ENCODE results near the gene POLA2. TPM values are rescaled to one million over a fixed set of nuclear protein-coding genes. Genes with fewer than 3 reads are reported as not detected.

Gene POLA2
- total and polyA plus RNA-seq, 2 donors (not counting 3 experiments of a cell fraction or from before 2014, with no cell fraction given), result 24.0 to 30.0 TPM

GRCh38 chr11:65323813-65324212 lies 62.1 kb downstream of the POLA2 start:
- Histone ChIP-seq H3K79me2 (ENCODE audit: control insufficient read depth, insufficient read depth, low read length) (peaks cover 41% of the 10 kb centered on the region), H4K20me1 (replicated peaks; ENCODE audit: control insufficient read depth, extremely low read depth, insufficient read depth, low read length) (no peaks in the 10 kb centered on the region), H3K9me1 (replicated peaks; ENCODE audit: control insufficient read depth, extremely low read depth, insufficient read depth, low read length) (no peaks in the 10 kb centered on the region), H3K4me2 (ENCODE audit: insufficient read depth, low read length) (no peak overlapping the region), H3K4me3 (replicated peaks in 1 of 3; ENCODE audit: insufficient read depth in 1 of 3, low read depth in 1 of 3, low read length in 3 of 3) (no peak overlapping the region), H3K9me3 (replicated peaks; ENCODE audit: control insufficient read depth, insufficient read depth, low read length) (no peaks in the 10 kb centered on the region), H3K36me3 (ENCODE audit: control insufficient read depth in 2 of 2, extremely low read depth in 1 of 2, insufficient read depth in 2 of 2, low read length in 2 of 2) (peaks cover 22 to 26% of the 10 kb centered on the region in 2 experiments), H2AFZ (ENCODE audit: low read depth, low read length) (no peak overlapping the region), H3K27ac (ENCODE audit: insufficient read depth, low read depth, low read length) (no peak overlapping the region), H3K4me1 (ENCODE audit: control insufficient read depth, extremely low read depth, insufficient read depth, low read length) (no peaks in the 10 kb centered on the region), H3K9ac (replicated peaks; ENCODE audit: extremely low read depth, insufficient read depth, low read length) (no peak overlapping the region), H3K27me3 (ENCODE audit: control insufficient read depth in 2 of 2, insufficient read depth in 2 of 2, low read length in 2 of 2) (no peaks in the 10 kb centered on the region)
- dilution Hi-C loops (cut with MboI; ENCODE audit: extremely low pct_ligation_motif_present, low sequenced_read_pairs) (no loop called here), intact Hi-C loops (cut with micrococcal nuclease) (no loop called here)
- BruUV-seq (replicated peaks), result no TSS peak
- CTCF ChIA-PET, result interaction anchor here (0.9 to 3.0 kb wide), 7 partner anchors 9 to 119 kb away, joined by 3 to 14 read pairs (median 3); partner anchors contain the start of genes CDC42EP2 and DPF2
- POLR2A ChIA-PET, result no interaction called here
- DNase-seq (ENCODE audit: low read depth, low spot score) (no peak), FAIRE-seq (no peak)
- TF ChIP-seq EZH2 (IDR thresholded peaks at IDR 0.05; ENCODE audit: borderline replicate concordance, low read depth, low read length, severe bottlenecking) (no peak), MYC (IDR thresholded peaks at IDR 0.05; ENCODE audit: low read depth, low read length) (no peak), CTCF (IDR thresholded peaks at IDR 0.05; ENCODE audit: extremely low read depth in 1 of 2, insufficient read depth in 1 of 2, low read depth in 1 of 2, low read length in 2 of 2) (no peak), MAX (IDR thresholded peaks at IDR 0.05; ENCODE audit: insufficient read depth, insufficient read length) (no peak), FOS (IDR thresholded peaks at IDR 0.05; ENCODE audit: borderline replicate concordance, insufficient read depth, low read length) (no peak), JUN (IDR thresholded peaks at IDR 0.05; ENCODE audit: borderline replicate concordance, insufficient read depth, insufficient read length, low read depth) (no peak), POLR2A (IDR thresholded peaks at IDR 0.05; ENCODE audit: low read depth, low read length) (peak; percentile 62), GATA2 (IDR thresholded peaks at IDR 0.05; ENCODE audit: insufficient read depth, insufficient read length, low read depth, low read length) (no peak), POLR2AphosphoS5 (IDR thresholded peaks at IDR 0.05; ENCODE audit: insufficient read depth, low read depth, low read length) (peak; percentile 53)

Data from endothelial cell of umbilical vein (primary cell).